T47D (cell line): ENCODE measurements around the gene RAP1A.
"Not testable (repeated sequence)": the region's sequence is repeated elsewhere in the genome, so short reads cannot be mapped to it uniquely, and the experiment has no call there.

Source experiments
- DNase-seq, 2 experiments: peaks; one replicate each; pipeline versions ENCODE4 v3.0.0 to v3.0.0-alpha.2; 2011 to 2012; ENCODE audit warnings: low read depth in 1 of 2, low spot score in 1 of 2
- JUND ChIP-seq: IDR thresholded peaks from 2 replicates; pipeline ENCODE4 v1.6.1; 2012; ENCODE audit warnings: low read depth
- in situ Hi-C: cut with HindIII; loops from 2 replicates; pipeline ENCODE4 v1.10.0; 2016; ENCODE audit warnings: low sequenced_read_pairs, low pct_unique_long_range_greater_than_20kb

RAP1A gene

DNA sequence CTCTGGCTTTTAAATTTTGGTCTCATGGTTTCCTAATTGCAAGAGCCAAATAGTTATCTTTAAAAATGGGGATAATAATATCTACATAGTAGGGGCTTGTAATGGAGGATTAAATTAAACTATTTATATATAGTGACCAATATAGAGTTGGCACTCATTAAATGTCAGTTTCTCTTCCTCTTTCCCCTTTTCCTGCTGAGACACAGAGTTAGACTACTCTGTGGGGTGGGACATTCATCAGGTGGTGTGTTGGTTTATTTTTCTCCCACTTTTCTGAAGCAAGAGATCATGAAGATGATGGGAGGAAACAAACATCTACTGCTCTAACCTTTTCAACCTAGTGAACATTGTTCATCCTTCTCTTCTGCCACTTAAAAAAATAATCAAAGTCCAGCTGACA lies 17.3 kb upstream of the RAP1A start:
- DNase-seq: no peak
- in situ Hi-C loops: no loop called here
- no peak for TF ChIP-seq JUND

DNA sequence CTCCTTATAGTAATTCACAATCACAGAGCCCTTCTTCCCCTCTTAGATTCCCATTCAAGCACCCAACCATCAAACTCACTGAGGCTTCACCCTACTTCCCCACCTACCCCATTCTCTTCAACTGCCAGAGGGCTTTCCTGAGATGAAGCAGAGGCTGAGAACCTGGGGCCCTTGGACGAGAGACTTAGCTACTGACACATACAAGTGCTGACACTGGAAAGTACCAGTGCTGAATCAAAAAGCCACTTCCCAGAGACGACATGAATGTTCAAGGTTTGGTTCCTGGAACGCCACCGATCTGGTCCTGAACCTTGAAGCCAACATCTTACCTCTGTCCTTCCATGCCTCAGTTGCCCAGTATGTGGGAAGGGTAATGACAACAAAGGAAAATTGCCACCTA lies 16.6 kb upstream of the RAP1A start:
- no peak for DNase-seq
- TF ChIP-seq JUND: no peak
- in situ Hi-C loops: no loop called here

GRCh38 chr1:111603979-111604378 lies 15.6 kb upstream of the RAP1A start:
- in situ Hi-C loops: no loop called here
- TF ChIP-seq JUND: no peak
- no peak for DNase-seq

DNA sequence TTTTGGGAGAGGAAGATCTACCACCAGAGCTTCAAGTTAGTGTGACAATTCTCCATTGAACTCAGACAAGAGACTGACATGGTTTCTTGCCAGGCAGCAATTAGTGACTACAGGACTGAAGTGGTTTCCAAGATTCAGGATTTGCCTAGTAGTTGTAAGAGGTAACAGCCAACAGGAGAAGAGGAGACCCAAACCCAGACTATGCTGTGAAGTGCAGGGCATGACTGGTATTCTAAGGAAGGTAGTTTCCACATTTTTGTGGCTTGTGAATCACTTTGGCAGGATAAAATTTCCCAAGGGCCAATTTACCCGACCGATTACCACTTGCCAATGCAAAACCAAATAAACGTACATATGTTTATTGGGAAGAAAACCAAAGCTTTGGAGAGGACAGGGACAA lies 14.7 kb upstream of the RAP1A start:
- TF ChIP-seq JUND: no peak
- in situ Hi-C loops: no loop called here
- no peak for DNase-seq

DNA sequence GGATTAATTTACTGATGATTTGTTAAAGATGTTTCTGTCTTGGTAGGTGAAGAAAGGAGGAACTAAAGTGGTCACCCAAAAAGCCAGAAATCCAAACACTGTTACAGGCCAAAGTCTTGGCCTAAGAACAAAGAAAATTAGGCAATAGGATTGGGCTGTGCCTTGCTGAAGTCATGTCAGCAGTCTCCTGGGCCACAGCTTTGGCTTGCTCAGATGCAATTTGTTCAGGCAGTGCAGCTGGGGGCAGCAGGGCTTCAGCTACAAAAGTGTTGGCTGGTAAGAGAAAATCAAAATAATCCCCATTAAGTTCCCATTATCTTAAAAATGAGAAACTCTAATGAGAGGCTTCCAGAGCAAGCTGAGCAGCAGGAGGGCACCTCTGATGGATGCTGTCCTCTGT lies 14.0 kb upstream of the RAP1A start:
- in situ Hi-C loops: no loop called here
- no peak for DNase-seq
- no peak for TF ChIP-seq JUND

DNA sequence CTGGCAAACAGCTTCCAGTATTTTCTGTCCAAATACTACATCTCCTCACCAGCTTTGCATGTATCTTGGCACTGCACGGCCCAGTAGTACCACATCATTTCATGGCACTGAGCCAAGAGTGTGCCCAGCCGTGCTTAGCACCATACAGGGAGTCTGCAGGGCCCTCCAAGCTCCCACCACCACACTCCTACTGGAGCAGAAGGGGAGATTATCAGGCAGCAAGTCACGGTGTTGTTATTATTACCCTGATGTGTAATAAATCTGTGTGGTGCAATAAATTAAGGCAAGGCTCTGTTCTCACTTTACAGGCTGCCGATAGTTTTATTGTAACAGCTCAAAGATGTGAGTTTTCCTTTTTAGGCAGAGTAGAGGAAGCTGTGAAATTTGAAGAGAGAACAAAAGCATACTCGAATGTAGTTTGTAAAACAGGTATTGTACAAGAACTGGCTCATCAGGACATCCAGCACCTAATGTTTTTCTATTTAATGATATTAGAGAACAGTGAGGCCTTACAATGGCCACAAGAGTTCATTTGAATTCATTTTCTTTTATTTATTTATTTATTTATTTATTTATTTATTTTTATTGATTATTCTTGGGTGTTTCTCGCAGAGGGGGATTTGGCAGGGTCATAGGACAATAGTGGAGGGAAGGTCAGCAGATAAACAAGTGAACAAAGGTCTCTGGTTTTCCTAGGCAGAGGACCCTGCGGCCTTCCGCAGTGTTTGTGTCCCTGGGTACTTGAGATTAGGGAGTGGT lies 13.0 kb upstream of the RAP1A start:
- DNase-seq, in situ Hi-C loops: not testable (repeated sequence)

DNA sequence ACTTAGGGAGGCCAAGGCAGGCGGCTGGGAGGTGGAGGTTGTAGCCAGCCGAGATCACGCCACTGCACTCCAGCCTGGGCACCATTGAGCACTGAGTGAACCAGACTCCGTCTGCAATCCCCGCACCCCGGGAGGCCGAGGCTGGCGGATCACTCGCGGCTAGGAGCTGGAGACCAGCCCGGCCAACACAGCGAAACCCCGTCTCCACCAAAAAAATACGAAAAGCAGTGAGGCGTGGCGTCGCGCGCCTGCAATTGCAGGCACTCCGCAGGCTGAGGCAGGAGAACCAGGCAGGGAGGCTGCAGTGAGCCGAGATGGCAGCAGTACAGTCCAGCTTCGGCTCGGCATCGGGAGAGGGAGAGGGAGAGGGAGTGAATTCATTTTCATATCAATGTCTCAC lies 11.1 kb upstream of the RAP1A start:
- DNase-seq, in situ Hi-C loops: not testable (repeated sequence)

DNA sequence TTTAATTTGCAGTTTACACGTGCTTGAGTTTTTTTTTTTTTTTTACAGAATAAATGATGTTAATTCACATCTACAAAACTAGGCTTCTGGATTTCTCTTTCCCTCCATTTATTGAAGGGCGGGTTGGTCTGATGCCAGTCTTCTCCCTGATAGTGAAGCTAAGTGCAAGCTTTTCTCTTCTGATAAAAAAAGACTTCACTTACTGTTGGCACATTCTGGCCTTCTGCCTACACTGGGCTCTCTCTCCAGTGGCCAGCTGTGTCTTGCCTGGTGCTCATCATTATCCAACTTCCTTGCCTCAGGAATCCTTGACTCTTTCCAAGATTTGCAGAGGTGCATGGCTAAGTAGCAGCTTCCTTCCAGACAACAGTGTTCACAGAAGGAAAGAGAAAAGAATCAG lies 7.6 kb upstream of the RAP1A start:
- TF ChIP-seq JUND: no peak
- in situ Hi-C loops: no loop called here
- DNase-seq: no peak

GRCh38 chr1:111615870-111616715 lies 3.5 kb upstream of the RAP1A start:
- in situ Hi-C loops: no loop called here
- TF ChIP-seq JUND: no peak
- DNase-seq: peak in 1 of 2 experiments; percentile 3

DNA sequence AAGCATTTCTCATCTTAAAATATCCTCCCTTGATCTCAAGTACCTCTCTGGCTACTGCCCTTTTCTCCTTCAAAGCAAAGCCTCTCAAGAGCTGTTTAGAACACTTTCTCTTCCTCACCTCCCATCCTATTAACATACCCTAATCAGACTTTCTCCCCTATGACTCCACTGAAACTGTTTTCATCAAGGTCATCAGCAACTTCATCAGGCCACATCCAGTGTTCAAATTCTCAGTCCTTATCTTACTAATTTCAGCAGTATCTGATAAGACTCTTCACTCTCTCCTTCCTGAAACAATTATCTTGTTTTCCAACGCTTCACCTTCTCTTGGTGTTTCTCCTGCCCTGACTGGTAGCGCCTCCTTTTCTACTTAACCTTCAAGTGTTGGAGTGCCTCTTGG lies 1.5 kb upstream of the RAP1A start:
- in situ Hi-C loops: no loop called here
- TF ChIP-seq JUND: no peak
- no peak for DNase-seq

DNA sequence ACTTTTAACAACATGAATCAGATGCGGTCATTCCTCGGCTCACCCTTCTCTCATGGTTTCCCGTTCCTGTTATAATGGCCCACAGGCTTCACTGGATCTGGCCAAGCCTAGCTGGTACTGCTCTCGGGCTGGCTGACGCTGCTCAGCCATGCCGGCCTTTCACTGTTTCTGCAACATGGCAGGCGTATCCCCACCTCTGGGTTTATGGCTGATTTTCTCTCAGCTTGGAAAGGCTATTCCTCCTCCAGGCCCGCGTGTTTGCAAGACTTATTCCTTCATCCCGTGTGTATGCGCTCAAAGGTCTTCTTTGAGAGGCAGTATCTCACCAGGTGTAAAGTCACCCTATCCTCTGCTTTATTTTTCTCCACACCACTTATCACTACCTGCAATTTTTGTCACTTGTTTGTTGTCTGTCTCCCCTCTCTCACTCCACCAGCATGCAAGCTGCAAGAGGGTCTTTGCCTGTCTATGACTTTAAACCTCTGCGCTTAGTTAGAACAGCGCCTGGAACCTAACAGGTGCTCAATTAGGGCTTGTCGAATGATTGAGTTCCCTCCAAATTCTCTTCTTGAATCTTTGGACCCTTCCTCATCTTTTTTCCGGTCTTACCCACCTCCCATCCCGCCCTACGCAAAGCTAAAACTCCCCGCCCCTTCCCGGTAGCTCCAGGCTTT lies 491 bp upstream of the RAP1A start:
- TF ChIP-seq JUND: no peak
- in situ Hi-C loops: no loop called here
- no peak for DNase-seq

- peak in 1 of 2 experiments; percentile 3 for DNase-seq
- in situ Hi-C loops: no loop called here
Measured at GRCh38 chr1:111620441-111620971, 917 bp downstream of the RAP1A start.

GRCh38 chr1:111621050-111621449 lies 1.5 kb downstream of the RAP1A start:
- no peak for TF ChIP-seq JUND
- in situ Hi-C loops: no loop called here
- DNase-seq: no peak

More at GRCh38 chr1:111620441-111620971, 917 bp downstream of the RAP1A start:
- no peak for TF ChIP-seq JUND
